Heart left ventricle (tissue), 16 donors: ENCODE data around the gene MORN2. TPM values are rescaled to one million over a fixed set of nuclear protein-coding genes. Genes with fewer than 3 reads are reported as not detected.

Experiments
- ATAC-seq, 4 donors: fragments of 200-7000 bp; cut with Tn5 transposase; one replicate each; pipeline ENCODE4 v1.9.1; 2020 to 2022; ENCODE audit warnings: moderate library complexity in 4 of 4, mild to moderate bottlenecking in 3 of 4, moderate number of reproducible peaks in 1 of 4
- DNase-seq, 5 donors: peaks; one replicate each; pipeline ENCODE4 v3.0.0-alpha.2; 2020
- H3K27ac ChIP-seq, 12 donors: fragments of 200-600 bp; sonication (generic) in 4 of 12; one replicate each; pipeline versions ENCODE4 v1.5.0 to v1.8.0; 2016 to 2022; ENCODE audit warnings: mild to moderate bottlenecking in 2 of 12
- H3K27me3 ChIP-seq, 9 donors: fragments of 200-600 bp; sonication (generic) in 2 of 9; one replicate each; pipeline versions ENCODE4 v1.5.1 to v1.8.0; 2016 to 2022; ENCODE audit warnings: mild to moderate bottlenecking in 3 of 9
- H3K36me3 ChIP-seq, 9 donors: fragments of 200-600 bp; sonication (generic) in 2 of 9; one replicate each; pipeline versions ENCODE4 v1.5.0 to v1.8.0; 2018 to 2022; ENCODE audit warnings: mild to moderate bottlenecking in 2 of 9
- H3K4me1 ChIP-seq, 12 donors: fragments of 200-600 bp; sonication (generic) in 4 of 12; one replicate each; pipeline versions ENCODE4 v1.5.0 to v1.8.0; 2016 to 2022; ENCODE audit warnings: mild to moderate bottlenecking in 3 of 12
- H3K4me3 ChIP-seq, 12 donors: fragments of 200-600 bp; sonication (generic) in 4 of 12; one replicate each; pipeline versions ENCODE4 v1.5.0 to v1.8.0; 2017 to 2022; ENCODE audit warnings: mild to moderate bottlenecking in 9 of 12, moderate library complexity in 4 of 12
- H3K9me3 ChIP-seq, 12 donors: fragments of 200-600 bp; sonication (generic) in 4 of 12; one replicate each; pipeline versions ENCODE4 v1.5.0 to v1.8.0; 2016 to 2022; ENCODE audit warnings: mild to moderate bottlenecking in 1 of 12
- CTCF ChIP-seq, 12 donors: fragments of 200-600 bp; sonication (generic) in 4 of 12; IDR thresholded peaks; one replicate each; pipeline versions ENCODE4 v1.5.0 to v1.8.0; 2018 to 2022; ENCODE audit warnings: antibody characterized with exemption in 12 of 12, mild to moderate bottlenecking in 5 of 12
- POLR2A ChIP-seq, 2 donors: fragments of 450-650 bp; IDR thresholded peaks; one replicate each; pipeline ENCODE4 v1.6.1; 2017; ENCODE audit warnings: antibody characterized with exemption in 2 of 2, mild to moderate bottlenecking in 2 of 2, moderate library complexity in 2 of 2
- WGBS, 4 donors: extraction: QIAGEN DNeasy Blood & Tissue Kit in 2 of 4; methylation state at CpG; one replicate each; pipeline versions ENCODE4 v1.1.5 to v1.1.7; 2013 to 2018; 5-methylcytosine and 5-hydroxymethylcytosine counted together
- intact Hi-C, 10 donors: fragments of 100-400 bp; cut with DNase I; formaldehyde crosslinking; loops; one replicate each; pipeline versions ENCODE4 v1.11.1 to v1.14.2; 2022
- polyA plus RNA-seq, 2 donors: library from polyadenylated mRNA; stranded (reverse); fragments of 200-250 nt; gene quantifications; one replicate each; pipeline ENCODE4 v1.2.3, GENCODE V29; 2013
- total RNA-seq, 9 donors: library from RNA; depleted of rRNA in 2 of 9; stranded (reverse); fragments of >200 nt in 2 of 9; fragmentation: NEBNext Ultra II Directional in 3 of 9; extraction: Animal tissue kit (Norgen Biotek cat#: 25700) in 3 of 9; gene quantifications; one replicate each; pipeline versions ENCODE4 v1.1.0 to v1.2.4, GENCODE V29; 2016 to 2023
- donor health status: ischemic (EF 13 %, LVEDD 7.1; RV severe dilation, severe dysfunction).
- donor health status: healthy with polysubstance abuse.
- donor health status: DM: no; HTN: yes; CAD: no.
- donor health status: DM: no; HTN: no; CAD: no.
- donor health status: ischemic (EF 25% LVEDD 6.9; RV normal size, moderate dysfunction).
- donor health status: ischemic (EF 25% LVEDD 5.7; RV mildly dilated, moderate dysfunction).
- donor health status: healthy.
- donor health status: DM: yes; HTN: yes; CAD: no.
- donor health status: ischemic (EF 35%, LVEDD 5.7; RV mildly dilated, moderate dysfunction).
- donor health status: nonischemic (EF 11% LVEDD 7.7; RV severe dilation, severe dysfunction).
- donor health status: DM: yes; HTN: yes; CAD: no.
- donor health status: PGD.
- donor health status: ischemic (EF 29% LVEDD 5.4; RV normal size, mild dysfunction).
- donor health status: nonischemic (EF 23%, LVEDD 6.1; RV moderate dilation, normal function).

The MORN2 gene
- total and polyA plus RNA-seq, 11 donors, result 10.5 to 39.8 (median 21.1) TPM

DNA sequence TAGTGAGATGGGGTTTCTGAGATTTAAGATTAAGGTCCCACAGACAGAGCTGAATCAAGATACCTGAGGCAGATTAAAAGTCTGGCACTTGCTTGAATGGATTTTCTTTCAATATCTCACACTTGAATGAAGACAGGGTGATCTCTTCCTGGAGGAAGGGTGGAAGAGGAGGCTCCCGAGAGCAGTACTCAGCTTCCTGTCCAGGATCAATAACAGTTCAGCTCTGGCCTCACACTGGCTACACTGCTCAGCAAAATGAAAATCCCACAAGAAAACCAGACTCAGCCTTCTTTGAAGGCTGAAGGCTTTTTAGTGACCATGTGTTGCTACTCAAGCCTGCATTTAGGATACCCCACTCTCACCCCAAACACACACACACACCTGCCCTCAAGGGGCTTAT lies 24.9 kb downstream of the MORN2 start:
- DNase-seq (no peak), ATAC-seq (no peak)
- H3K4me1 ChIP-seq, result no peaks in the 10 kb centered on the region
- H3K27me3 ChIP-seq, result no peaks in the 10 kb centered on the region
- no peaks in the 10 kb centered on the region for H3K9me3 ChIP-seq
- no peak for TF ChIP-seq CTCF (IDR thresholded peaks at IDR 0.05)
- WGBS, 4 donors, result 61 to 67% (median 65%) methylated on average over 1 of the region's 1 CpG
- H3K4me3 ChIP-seq, result no peak overlapping the region
- intact Hi-C loops, result no loop called here
- H3K27ac ChIP-seq, result no peak overlapping the region
- no peaks in the 10 kb centered on the region for H3K36me3 ChIP-seq

DNA sequence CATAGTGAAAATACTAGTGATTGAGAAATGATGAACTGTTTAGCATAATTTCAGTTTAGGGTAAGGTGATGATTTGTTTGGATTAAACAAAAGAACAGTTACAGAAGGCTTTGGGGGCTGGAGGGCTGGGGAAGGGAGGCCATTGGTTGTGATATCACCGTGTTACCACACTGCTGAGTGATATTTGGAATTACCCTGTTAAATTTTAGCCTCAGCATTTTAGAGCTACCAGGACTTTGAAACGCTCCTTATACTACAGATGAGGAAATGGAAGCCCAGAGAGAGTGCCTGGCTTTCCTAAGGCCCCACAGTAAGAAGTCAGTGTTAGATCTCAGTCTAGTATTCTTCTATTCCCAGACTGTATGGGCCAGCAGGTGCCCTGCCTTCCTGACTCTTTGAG lies 29.5 kb downstream of the MORN2 start:
- no peak for DNase-seq
- ATAC-seq, result no peak
- Histone ChIP-seq H3K27ac (no peak overlapping the region), H3K4me1 (peaks cover 0 to 5% (median 0%) of the 10 kb centered on the region in 12 donors), H3K4me3 (no peak overlapping the region), H3K27me3 (no peaks in the 10 kb centered on the region), H3K9me3 (no peaks in the 10 kb centered on the region), H3K36me3 (no peaks in the 10 kb centered on the region)
- no peak for TF ChIP-seq CTCF (IDR thresholded peaks at IDR 0.05)
- TF ChIP-seq POLR2A (IDR thresholded peaks at IDR 0.05), result no peak
- 89 to 97% (median 92%) methylated on average over 2 of the region's 2 CpGs for WGBS, 4 donors
- intact Hi-C loops, result no loop called here

DNA sequence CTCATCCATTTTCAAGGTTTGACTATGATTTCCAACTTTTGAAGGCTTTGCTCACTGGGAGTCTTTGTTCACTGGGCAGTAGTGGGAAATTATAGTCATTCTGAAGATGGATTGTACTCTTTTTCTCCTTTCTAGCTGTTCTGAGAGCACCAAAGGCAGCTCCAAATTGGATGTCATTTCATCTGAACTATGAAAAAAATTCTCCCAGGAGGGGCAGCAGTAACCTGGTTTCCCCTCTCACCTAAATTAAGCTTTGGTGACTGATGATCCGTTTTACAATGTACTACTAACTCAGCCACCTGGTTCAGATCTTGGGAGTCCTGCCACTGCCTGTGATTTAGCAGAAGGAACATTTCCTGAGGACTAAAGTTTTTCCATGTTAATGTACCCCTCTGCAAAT lies 31.5 kb downstream of the MORN2 start:
- no peaks in the 10 kb centered on the region for H3K27me3 ChIP-seq
- DNase-seq, result no peak
- H3K4me1 ChIP-seq, result peaks cover 0 to 5% (median 0%) of the 10 kb centered on the region in 12 donors
- H3K4me3 ChIP-seq, result no peak overlapping the region
- WGBS, 4 donors, result 73 to 100% (median 87%) methylated on average over 1 of the region's 1 CpG
- no peaks in the 10 kb centered on the region for H3K9me3 ChIP-seq
- H3K36me3 ChIP-seq, result no peaks in the 10 kb centered on the region
- TF ChIP-seq POLR2A (IDR thresholded peaks at IDR 0.05) (no peak), CTCF (IDR thresholded peaks at IDR 0.05) (no peak)
- intact Hi-C loops, result no loop called here
- ATAC-seq, result no peak
- H3K27ac ChIP-seq, result no peak overlapping the region

DNA sequence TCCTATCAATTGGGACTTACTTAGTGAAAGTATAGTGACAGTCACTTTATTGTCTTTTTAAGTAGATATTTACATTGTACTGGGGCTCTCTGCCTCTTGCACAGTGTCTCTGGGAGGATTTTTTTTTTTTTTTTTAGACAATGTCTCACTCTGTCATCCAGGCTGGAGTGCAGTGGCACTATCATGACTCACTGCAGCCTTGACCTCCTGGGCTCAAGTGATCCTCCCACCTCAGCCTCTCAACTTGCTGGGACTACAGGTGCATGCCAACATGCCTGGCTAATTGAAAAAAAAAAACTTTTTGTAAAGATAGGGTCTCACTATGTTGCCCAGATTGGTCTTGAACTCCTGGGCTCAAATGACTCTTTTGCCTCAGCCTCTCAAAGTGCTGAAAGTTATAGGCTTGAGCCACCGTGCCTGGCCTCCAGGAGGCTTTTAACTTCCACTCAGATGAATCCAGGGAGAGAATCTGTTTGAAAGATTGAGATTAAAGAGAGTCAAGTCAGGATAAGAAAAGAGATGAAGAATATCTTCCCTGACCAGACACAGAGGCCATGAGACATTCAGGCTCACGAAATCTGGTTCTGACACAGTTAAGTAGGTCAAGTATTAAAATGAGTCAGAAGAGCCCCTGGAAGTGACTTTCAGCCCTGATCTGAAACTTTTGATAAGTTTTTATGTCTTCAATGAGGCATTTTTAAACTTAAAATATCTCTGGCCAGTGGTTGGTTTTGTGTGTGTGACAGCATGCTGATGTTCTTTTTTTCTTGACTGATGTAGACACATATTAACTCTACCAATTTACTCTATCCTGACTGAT lies 32.2 kb downstream of the MORN2 start:
- Histone ChIP-seq H3K4me3 (no peak overlapping the region), H3K4me1 (peaks cover 0 to 5% (median 0%) of the 10 kb centered on the region in 12 donors), H3K27ac (no peak overlapping the region), H3K36me3 (no peaks in the 10 kb centered on the region), H3K27me3 (no peaks in the 10 kb centered on the region), H3K9me3 (no peaks in the 10 kb centered on the region)
- ATAC-seq (no peak), DNase-seq (no peak)
- intact Hi-C loops, result no loop called here
- no peak for TF ChIP-seq POLR2A (IDR thresholded peaks at IDR 0.05)
- TF ChIP-seq CTCF (IDR thresholded peaks at IDR 0.05), result no peak
- WGBS, 4 donors, result 69 to 87% (median 80%) methylated on average over 2 of the region's 2 CpGs
